ENCODE results near the gene SPRR1A. TPM values are rescaled to one million over a fixed set of nuclear protein-coding genes. Genes with fewer than 3 reads are reported as not detected.

The SPRR1A gene
- total RNA-seq, 1 experiment from 2014 or later, result not detected

- Histone ChIP-seq H3K36me3 (ENCODE audit: control insufficient read depth, insufficient read depth, low read length) (no peaks in the 10 kb centered on the region), H3K9me3 (ENCODE audit: control insufficient read depth, insufficient read depth, low read depth, low read length) (no peaks in the 10 kb centered on the region), H3K4me1 (ENCODE audit: control insufficient read depth, insufficient read depth, low read length) (no peaks in the 10 kb centered on the region), H3K27ac (ENCODE audit: low read length) (no peak overlapping the region), H3K27me3 (ENCODE audit: control insufficient read depth, insufficient read depth, low read length) (no peaks in the 10 kb centered on the region; the same call in none of the 2 replicates), H3K4me3 (ENCODE audit: low read depth in 2 of 2, low read length in 2 of 2) (no peak overlapping the region)
- ATAC-seq, result no peak
- DNase-seq (ENCODE audit: low read depth, low spot score), result no peak
- in situ Hi-C loops (cut with HindIII; ENCODE audit: low pct_unique_long_range_greater_than_20kb, low sequenced_read_pairs), result no loop called here
- TF ChIP-seq SIN3A (IDR thresholded peaks at IDR 0.05; ENCODE audit: borderline replicate concordance, insufficient read depth, low read depth, low read length) (no peak), CTCF (IDR thresholded peaks at IDR 0.05) (no peak), POLR2AphosphoS5 (IDR thresholded peaks at IDR 0.05; ENCODE audit: low read depth, low read length) (no peak), TCF7L2 (IDR thresholded peaks at IDR 0.05; ENCODE audit: low read depth, low read length) (no peak)
- TF ChIP-seq, protein P1, sequence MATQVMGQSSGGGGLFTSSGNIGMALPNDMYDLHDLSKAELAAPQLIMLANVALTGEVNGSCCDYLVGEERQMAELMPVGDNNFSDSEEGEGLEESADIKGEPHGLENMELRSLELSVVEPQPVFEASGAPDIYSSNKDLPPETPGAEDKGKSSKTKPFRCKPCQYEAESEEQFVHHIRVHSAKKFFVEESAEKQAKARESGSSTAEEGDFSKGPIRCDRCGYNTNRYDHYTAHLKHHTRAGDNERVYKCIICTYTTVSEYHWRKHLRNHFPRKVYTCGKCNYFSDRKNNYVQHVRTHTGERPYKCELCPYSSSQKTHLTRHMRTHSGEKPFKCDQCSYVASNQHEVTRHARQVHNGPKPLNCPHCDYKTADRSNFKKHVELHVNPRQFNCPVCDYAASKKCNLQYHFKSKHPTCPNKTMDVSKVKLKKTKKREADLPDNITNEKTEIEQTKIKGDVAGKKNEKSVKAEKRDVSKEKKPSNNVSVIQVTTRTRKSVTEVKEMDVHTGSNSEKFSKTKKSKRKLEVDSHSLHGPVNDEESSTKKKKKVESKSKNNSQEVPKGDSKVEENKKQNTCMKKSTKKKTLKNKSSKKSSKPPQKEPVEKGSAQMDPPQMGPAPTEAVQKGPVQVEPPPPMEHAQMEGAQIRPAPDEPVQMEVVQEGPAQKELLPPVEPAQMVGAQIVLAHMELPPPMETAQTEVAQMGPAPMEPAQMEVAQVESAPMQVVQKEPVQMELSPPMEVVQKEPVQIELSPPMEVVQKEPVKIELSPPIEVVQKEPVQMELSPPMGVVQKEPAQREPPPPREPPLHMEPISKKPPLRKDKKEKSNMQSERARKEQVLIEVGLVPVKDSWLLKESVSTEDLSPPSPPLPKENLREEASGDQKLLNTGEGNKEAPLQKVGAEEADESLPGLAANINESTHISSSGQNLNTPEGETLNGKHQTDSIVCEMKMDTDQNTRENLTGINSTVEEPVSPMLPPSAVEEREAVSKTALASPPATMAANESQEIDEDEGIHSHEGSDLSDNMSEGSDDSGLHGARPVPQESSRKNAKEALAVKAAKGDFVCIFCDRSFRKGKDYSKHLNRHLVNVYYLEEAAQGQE (IDR thresholded peaks at IDR 0.05; ENCODE audit: insufficient read depth in 1 of 2, low read depth in 2 of 2, low read length in 1 of 2), result no peak
- ChIA-PET CTCF (no interaction called here), POLR2A (no interaction called here)
- intact Hi-C loops (cut with micrococcal nuclease; ENCODE audit: unreplicated experiment), result no loop called here
- BruUV-seq (replicated peaks), result no TSS peak
These were observed 2.7 kb downstream of the SPRR1A start for GRCh38 chr1:152986578-152986977.

- Histone ChIP-seq H3K27me3 (ENCODE audit: control insufficient read depth, insufficient read depth, low read length) (peaks cover 2% of the 10 kb centered on the region; the same call in 1 of the 2 replicates), H3K4me3 (ENCODE audit: low read depth in 2 of 2, low read length in 2 of 2) (no peak overlapping the region), H3K4me1 (ENCODE audit: control insufficient read depth, insufficient read depth, low read length) (no peaks in the 10 kb centered on the region), H3K27ac (ENCODE audit: low read length) (no peak overlapping the region), H3K9me3 (ENCODE audit: control insufficient read depth, insufficient read depth, low read depth, low read length) (no peaks in the 10 kb centered on the region), H3K36me3 (ENCODE audit: control insufficient read depth, insufficient read depth, low read length) (no peaks in the 10 kb centered on the region)
- no peak for DNase-seq (ENCODE audit: low read depth, low spot score)
- ChIA-PET POLR2A (no interaction called here), CTCF (no interaction called here)
- TF ChIP-seq TCF7L2 (IDR thresholded peaks at IDR 0.05; ENCODE audit: low read depth, low read length) (no peak), CTCF (IDR thresholded peaks at IDR 0.05) (no peak), POLR2AphosphoS5 (IDR thresholded peaks at IDR 0.05; ENCODE audit: low read depth, low read length) (no peak), SIN3A (IDR thresholded peaks at IDR 0.05; ENCODE audit: borderline replicate concordance, insufficient read depth, low read depth, low read length) (no peak)
- TF ChIP-seq, protein P1 (IDR thresholded peaks at IDR 0.05; ENCODE audit: insufficient read depth in 1 of 2, low read depth in 2 of 2, low read length in 1 of 2), result no peak
- BruUV-seq (replicated peaks), result no TSS peak
- in situ Hi-C loops (cut with HindIII; ENCODE audit: low pct_unique_long_range_greater_than_20kb, low sequenced_read_pairs) (no loop called here), intact Hi-C loops (cut with micrococcal nuclease; ENCODE audit: unreplicated experiment) (no loop called here)
- ATAC-seq, result no peak
These were observed 9.3 kb downstream of the SPRR1A start for GRCh38 chr1:152993186-152993585.
